ENCODE measurements around the gene STPG3.
"Not testable (repeated sequence)": the region's sequence is repeated elsewhere in the genome, so short reads cannot be mapped to it uniquely, and the experiment has no call there.

The STPG3 gene

DNA sequence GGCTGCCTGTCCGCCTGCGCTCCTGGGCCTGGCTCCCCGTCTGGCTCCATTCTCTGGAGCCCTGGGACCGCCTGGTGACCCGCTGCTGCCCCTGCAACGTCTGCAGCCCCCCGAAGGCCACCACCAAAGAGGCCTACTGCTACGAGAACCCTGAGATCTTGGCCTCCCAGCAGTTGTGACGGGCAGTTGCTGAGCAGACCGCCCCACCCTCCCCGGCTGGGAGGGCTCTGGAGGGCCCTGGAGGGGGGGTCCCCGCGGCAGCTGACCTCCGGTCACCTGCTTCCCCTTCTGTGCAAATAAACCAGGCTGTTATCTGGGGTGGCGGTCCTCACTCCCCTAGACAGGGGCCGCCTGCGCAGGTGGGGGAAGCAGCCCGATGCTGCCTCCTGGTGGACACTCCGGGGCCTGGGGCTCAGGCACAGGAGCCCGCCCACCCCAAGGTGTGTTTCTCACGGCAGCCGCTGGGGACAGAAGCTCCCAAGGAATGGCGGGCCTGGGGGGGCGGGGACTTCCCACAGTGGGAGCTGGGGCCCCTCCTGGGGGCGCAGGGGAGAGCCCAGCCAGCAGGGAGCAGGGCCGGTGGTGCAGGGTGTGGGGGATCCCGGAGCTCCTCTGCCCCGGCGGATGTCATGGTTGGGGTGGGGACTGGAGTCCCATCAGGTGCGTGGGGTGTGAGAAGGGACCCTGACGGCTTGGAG lies 14.7 kb upstream of the STPG3 start:
- ChIA-PET CTCF (interaction anchor here (0.6 to 3.3 kb wide), 46 partner anchors 9 to 259 kb away, joined by 3 to 24 read pairs (median 4); partner anchors contain the start of genes CYSRT1, DPP7, GRIN1 and LRRC26), POLR2A (ENCODE audit: low non-redundant PET) (interaction anchor here (0.6 to 1.8 kb wide), 5 partner anchors 13 to 150 kb away, joined by 3 to 7 read pairs (median 4); no protein-coding TSS in a partner anchor)
- TF ChIP-seq CTCF (conservative IDR thresholded peaks at IDR 0.05; ENCODE audit: low read depth) = peak; percentile 100
- H3K27ac ChIP-seq = peak overlapping the region; percentile 100
- DNase-seq (ENCODE audit: low spot score) = peak; percentile 95

GRCh38 chr9:137236936-137237421 lies 14.1 kb upstream of the STPG3 start:
- ChIA-PET CTCF (interaction anchor here (0.6 to 3.3 kb wide), 47 partner anchors 8 to 265 kb away, joined by 3 to 24 read pairs (median 4); partner anchors contain the start of genes CYSRT1, DPP7, GRIN1 and LRRC26), POLR2A (ENCODE audit: low non-redundant PET) (interaction anchor here (1.2 to 1.8 kb wide), 4 partner anchors 14 to 42 kb away, joined by 3 to 7 read pairs (median 4); no protein-coding TSS in a partner anchor)
- DNase-seq (ENCODE audit: low spot score) = no peak
- no peak for TF ChIP-seq CTCF (conservative IDR thresholded peaks at IDR 0.05; ENCODE audit: low read depth)
- peak overlapping the region; percentile 100 for H3K27ac ChIP-seq

DNA sequence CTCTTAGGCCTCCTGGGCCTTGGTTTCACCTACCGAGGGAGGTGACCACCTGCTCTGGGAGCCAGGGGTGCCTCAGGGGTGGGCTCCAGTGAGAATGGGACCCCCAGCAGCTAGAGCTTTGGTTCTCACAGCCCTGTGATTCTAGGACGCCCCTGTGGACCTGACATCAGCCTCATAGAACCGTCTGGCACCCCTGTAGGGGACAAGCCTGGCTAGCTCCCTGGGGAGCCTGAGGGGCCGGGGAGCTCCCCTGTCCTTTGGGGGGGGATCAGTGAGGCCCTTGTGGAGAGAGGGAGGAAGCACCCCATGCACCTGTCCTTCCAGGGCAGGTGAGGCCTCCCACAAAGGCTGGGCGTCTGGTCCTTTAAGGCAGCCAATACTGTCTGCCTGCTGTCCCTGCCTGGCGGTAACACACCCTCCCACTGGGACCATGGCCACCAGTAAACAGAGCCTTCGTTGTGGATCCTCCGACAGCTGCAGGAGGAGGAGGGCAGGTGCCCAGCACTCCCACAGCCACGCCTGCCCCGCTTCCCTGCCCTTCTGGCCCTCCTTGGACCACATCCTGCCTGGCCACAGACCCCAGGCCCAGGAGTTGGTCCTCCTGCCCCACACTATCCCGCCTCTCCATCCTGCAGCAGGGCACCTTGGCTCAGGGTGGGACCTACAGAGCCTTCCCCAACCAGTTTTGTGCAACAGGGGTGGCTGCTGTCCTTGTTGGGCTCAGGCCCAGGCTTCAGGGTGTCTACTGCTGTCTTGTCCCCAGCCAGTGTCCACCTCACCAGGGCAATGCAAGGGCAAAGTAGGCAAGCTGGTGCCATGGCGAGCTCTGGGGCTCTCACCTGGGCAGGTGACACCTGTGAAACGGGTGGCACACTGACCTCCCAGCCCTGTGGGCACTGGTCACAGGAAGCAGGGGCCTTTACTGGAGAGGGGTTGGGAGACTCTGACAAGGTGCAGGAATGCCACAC lies 13.0 kb upstream of the STPG3 start:
- DNase-seq (ENCODE audit: low spot score) = no peak
- ChIA-PET POLR2A (ENCODE audit: low non-redundant PET) (interaction anchor here (0.6 to 1.8 kb wide), 4 partner anchors 13 to 37 kb away, joined by 3 to 7 read pairs (median 4); partner anchors contain the start of gene CYSRT1), CTCF (interaction anchor here (0.6 to 3.3 kb wide), 15 partner anchors 11 to 1236 kb away, joined by 3 to 24 read pairs (median 4); partner anchors contain the start of genes LRRC26, RNF224 and SSNA1)
- no peak for TF ChIP-seq CTCF (conservative IDR thresholded peaks at IDR 0.05; ENCODE audit: low read depth)
- peak overlapping the region; percentile 100 for H3K27ac ChIP-seq

- not testable (repeated sequence) for DNase-seq (ENCODE audit: low spot score)
- peak overlapping the region; percentile 100 for H3K27ac ChIP-seq
- ChIA-PET POLR2A (ENCODE audit: low non-redundant PET) (interaction anchor here (0.6 to 2.0 kb wide), 8 partner anchors 13 to 126 kb away, joined by 3 to 9 read pairs (median 4); partner anchors contain the start of genes ANAPC2, CYSRT1, NELFB and SSNA1), CTCF (interaction anchor here (0.6 to 2.0 kb wide), 10 partner anchors 8 to 553 kb away, joined by 3 to 8 read pairs (median 4); partner anchors contain the start of genes ENTPD2, NRARP and RNF224)
Observed at GRCh38 chr9:137239541-137240200, 11.4 kb upstream of the STPG3 start.

DNA sequence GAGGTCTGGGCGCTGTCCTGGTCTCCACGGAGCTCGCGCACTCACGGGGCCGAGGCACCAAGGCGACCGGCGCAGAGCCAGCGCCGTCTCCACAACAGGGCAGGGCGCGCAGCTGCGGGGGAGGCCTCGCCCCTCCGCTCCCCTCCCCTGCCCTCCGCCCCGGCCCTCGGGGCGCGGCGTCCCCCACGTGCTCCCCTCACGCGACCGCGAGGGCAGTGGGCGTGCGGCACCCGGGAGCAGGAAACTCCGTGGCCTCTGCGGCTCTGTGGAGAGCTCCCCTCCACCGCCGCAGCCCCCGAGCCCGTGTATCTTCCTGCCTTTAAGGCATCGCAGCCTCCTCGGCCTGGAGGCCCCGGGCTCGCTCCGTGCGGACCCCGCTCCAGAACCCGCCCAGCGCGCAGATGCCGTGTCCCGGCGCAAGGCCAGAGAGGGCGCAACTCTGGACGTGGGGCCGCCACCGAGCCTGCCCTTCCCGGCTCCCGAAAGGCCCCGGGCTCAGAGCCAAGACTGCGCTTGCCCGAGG lies 10.7 kb upstream of the STPG3 start:
- CTCF ChIA-PET = interaction anchor here (0.6 to 2.0 kb wide), 7 partner anchors 9 to 554 kb away, joined by 3 to 8 read pairs (median 4); partner anchors contain the start of genes ENTPD2 and NRARP
- peak; percentile 64 for DNase-seq (ENCODE audit: low spot score)
- POLR2A ChIA-PET (ENCODE audit: low non-redundant PET) = interaction anchor here (0.5 to 2.0 kb wide), 14 partner anchors 14 to 351 kb away, joined by 3 to 9 read pairs (median 4); partner anchors contain the start of genes ANAPC2, MAN1B1, NELFB and SSNA1
- TF ChIP-seq CTCF (conservative IDR thresholded peaks at IDR 0.05; ENCODE audit: low read depth) = peak; percentile 12; the same call in 1 of the 2 replicates
- H3K27ac ChIP-seq = peak overlapping the region; percentile 100
